K562 (cell line): Measurements from ENCODE around the gene NUMB. TPM values are rescaled to one million over a fixed set of nuclear protein-coding genes. Genes with fewer than 3 reads are reported as not detected.
A peak's percentile ranks its signal among the peaks of the same experiment; 100 is the strongest.

Experiments used
- ATAC-seq: fragments of 200-7000 bp; cut with Tn5 transposase; 3 replicates; pipeline ENCODE4 v1.9.1; 2020; ENCODE audit warnings: moderate library complexity
- BruUV-seq: library from RNA; stranded (reverse); fragments of 400-500 nt; replicated peaks from 2 replicates; lab custom pipeline; 2021; lab: Mats Ljungman, UMichigan
- CTCF ChIA-PET: fragments of 300-600 bp; formaldehyde crosslinking; extraction: SDS; loops from one replicate; lab custom pipeline; 2021; ENCODE audit warnings: low intra/inter-chr PET ratio; lab: Yijun Ruan, JAX
- POLR2A ChIA-PET: fragments of 300-600, 350-650 bp; sonication (Branson Sonifier 250); formaldehyde crosslinking; extraction: SDS; loops from one replicate; lab custom pipeline; 2021; ENCODE audit warnings: antibody characterized with exemption, inconsistent platforms; lab: Yijun Ruan, JAX
- DNase-seq, 4 experiments: peaks; one replicate each; pipeline versions ENCODE4 v3.0.0 to v3.0.0-alpha.2; 2011 to 2018; ENCODE audit warnings: low spot score in 3 of 4, mixed read lengths in 3 of 4; ENCODE audit errors: extremely low read depth in 1 of 4
- FAIRE-seq: peaks from 2 replicates; lab custom pipeline; 2011; peaks lifted over from hg19 to GRCh38; lab: Jason Lieb, UNC
- H2AFZ ChIP-seq: 2 replicates; pipeline ENCODE4 v1.6.0; 2011; ENCODE audit warnings: low read depth, low read length, control low read depth, inconsistent platforms
- H3K27ac ChIP-seq: fragments of 200-600 bp; 3 replicates; pipeline ENCODE4 v1.8.0; 2011; ENCODE audit warnings: low read depth, mild to moderate bottlenecking, control low read depth, inconsistent platforms, low read length, moderate library complexity, mixed read lengths; ENCODE audit errors: extremely low read depth
- H3K27me3 ChIP-seq, 2 experiments: fragments of 300-600 bp in 1 of 2; 2 replicates in 1 of 2; 3 replicates in 1 of 2; pipeline versions ENCODE4 v1.6.0 to v1.8.0; 2011; ENCODE audit warnings: inconsistent platforms in 2 of 2, low read length in 2 of 2, mild to moderate bottlenecking in 1 of 2, mixed read lengths in 1 of 2, moderate library complexity in 1 of 2; ENCODE audit not compliant: control insufficient read depth in 2 of 2, insufficient read depth in 2 of 2
- H3K36me3 ChIP-seq: fragments of 300-600 bp; 3 replicates; pipeline ENCODE4 v1.8.0; 2011; ENCODE audit warnings: mild to moderate bottlenecking, low read length, inconsistent platforms; ENCODE audit not compliant: control insufficient read depth, insufficient read depth
- H3K4me1 ChIP-seq, 2 experiments: fragments of 200-600 bp in 1 of 2; replicated peaks in 1 of 2; 2 replicates in 1 of 2; 3 replicates in 1 of 2; pipeline versions ENCODE4 v1.5.1 to v1.8.0; 2011; ENCODE audit warnings: inconsistent platforms in 2 of 2, low read length in 2 of 2, mild to moderate bottlenecking in 1 of 2, mixed read lengths in 1 of 2, moderate library complexity in 1 of 2; ENCODE audit not compliant: control insufficient read depth in 2 of 2, insufficient read depth in 2 of 2
- H3K4me2 ChIP-seq: 2 replicates; pipeline ENCODE4 v1.6.1; 2011; ENCODE audit warnings: low read length, control low read depth, inconsistent platforms, mixed read lengths; ENCODE audit not compliant: insufficient read depth
- H3K4me3 ChIP-seq: fragments of 200-600 bp; sonication (generic), shearing (Covaris generic); 2 replicates; pipeline ENCODE4 v1.5.1; 2016; ENCODE audit warnings: control low read depth, inconsistent platforms
- H3K79me2 ChIP-seq: fragments of 200-600 bp; 3 replicates; pipeline ENCODE4 v1.8.0; 2011; ENCODE audit warnings: low read length, inconsistent platforms; ENCODE audit not compliant: control insufficient read depth, insufficient read depth
- H3K9ac ChIP-seq, 2 experiments: 2 replicates each; pipeline versions ENCODE4 v1.6.0 to v1.6.1; 2011; ENCODE audit warnings: low read depth in 2 of 2, low read length in 2 of 2, control low read depth in 1 of 2, inconsistent platforms in 1 of 2, mild to moderate bottlenecking in 1 of 2, mixed read lengths in 1 of 2; ENCODE audit not compliant: insufficient read depth in 1 of 2
- H3K9me1 ChIP-seq: one replicate; pipeline ENCODE4 v1.6.0; 2011; ENCODE audit warnings: inconsistent platforms, mild to moderate bottlenecking, low read length, moderate library complexity; ENCODE audit not compliant: control insufficient read depth, insufficient read depth
- H3K9me3 ChIP-seq: replicated peaks from 2 replicates; pipeline ENCODE4 v1.5.1; 2011; ENCODE audit warnings: low read depth, low read length, inconsistent platforms; ENCODE audit not compliant: control insufficient read depth, insufficient read depth
- H4K20me1 ChIP-seq: replicated peaks from 2 replicates; pipeline ENCODE4 v1.6.1; 2011; ENCODE audit warnings: low read length, inconsistent platforms, mixed read lengths; ENCODE audit not compliant: control insufficient read depth, insufficient read depth
- CBFA2T3 ChIP-seq: fragments of 450-650 bp; IDR thresholded peaks from 2 replicates; pipeline ENCODE4 v1.6.1; 2017
- CCAR2 ChIP-seq: fragments of 200-400 bp; formaldehyde crosslinking; IDR thresholded peaks from 2 replicates; pipeline ENCODE4 v1.6.1; 2017; ENCODE audit warnings: mild to moderate bottlenecking, low read depth, low read length
- NELFE ChIP-seq: IDR thresholded peaks from 2 replicates; pipeline ENCODE4 v1.6.1; 2011; ENCODE audit warnings: mild to moderate bottlenecking; ENCODE audit not compliant: insufficient read depth, insufficient read length
- PHF21A ChIP-seq: fragments of 450-650 bp; IDR thresholded peaks from 2 replicates; pipeline ENCODE4 v1.6.1; 2017; ENCODE audit warnings: low read depth, borderline replicate concordance
- ZNF316 ChIP-seq: fragments of 450-650 bp; IDR thresholded peaks from 2 replicates; pipeline ENCODE4 v1.6.1; 2016
- ZNF395 ChIP-seq: fragments of 200-800 bp; sonication (Bioruptor generic); IDR thresholded peaks from 2 replicates; pipeline ENCODE4 v1.6.1; 2017; ENCODE audit warnings: missing genetic modification characterization, missing compliant biosample characterization
- ZNF57 ChIP-seq: fragments of 450-650 bp; formaldehyde crosslinking; IDR thresholded peaks from 2 replicates; pipeline ENCODE4 v1.4.0; 2020; ENCODE audit warnings: mild to moderate bottlenecking, moderate library complexity
- WGBS: fragments of 100-300 bp; shearing (Covaris generic); methylation state at CpG from one replicate; pipeline ENCODE4 v1.1.6; 2016; ENCODE audit warnings: low coverage, mixed read lengths; ENCODE audit not compliant: insufficient coverage; ENCODE audit errors: missing lambda C conversion rate; 5-methylcytosine and 5-hydroxymethylcytosine counted together
- in situ Hi-C: fragments of 300-500 bp; cut with MboI; formaldehyde crosslinking; loops from 4 replicates; pipeline ENCODE4 v1.15.0; 2018; ENCODE audit warnings: inconsistent platforms, mixed read lengths
- intact Hi-C: fragments of 100-400 bp; cut with micrococcal nuclease; formaldehyde crosslinking; loops from 2 replicates; pipeline ENCODE4 v1.14.2; 2022
- polyA plus RNA-seq, 8 experiments: library from polyadenylated mRNA; depleted of rRNA in 4 of 8; stranded (reverse) in 5 of 8; unstranded in 3 of 8; fragments of >200 nt; fragmentation: Nextera tagmentation in 2 of 8; fragmentation: Illumina TruSeq in 1 of 8; extraction: Ambion mirVana in 2 of 8; extraction: Trizol in 1 of 8; gene quantifications; 2 replicates each; pipeline versions ENCODE4 v1.2.1 to v1.2.3, GENCODE V29; 2011 to 2014; ENCODE audit warnings: inconsistent platforms in 1 of 8, missing spikeins in 1 of 8
- total RNA-seq, 7 experiments: library from RNA; depleted of rRNA in 6 of 7; stranded (reverse); fragments of >200 nt in 6 of 7; fragmentation: Illumina TruSeq in 2 of 7; extraction: Trizol in 2 of 7; gene quantifications; 2 replicates each; pipeline versions ENCODE4 v1.2.1 to v1.2.3, GENCODE V29; 2011 to 2021; ENCODE audit warnings: low replicate concordance in 1 of 7
- TF ChIP-seq, protein P1 (sequence below): fragments of 450-650 bp; IDR thresholded peaks from 2 replicates; pipeline ENCODE4 v1.6.1; 2016; ENCODE audit warnings: mild to moderate bottlenecking, moderate library complexity

The NUMB gene
- total and polyA plus RNA-seq, 9 of the 15 experiments (the other 6 are each of a cell fraction or from before 2014, with no cell fraction given) = 13.5 to 54.0 (median 32.3) TPM

DNA sequence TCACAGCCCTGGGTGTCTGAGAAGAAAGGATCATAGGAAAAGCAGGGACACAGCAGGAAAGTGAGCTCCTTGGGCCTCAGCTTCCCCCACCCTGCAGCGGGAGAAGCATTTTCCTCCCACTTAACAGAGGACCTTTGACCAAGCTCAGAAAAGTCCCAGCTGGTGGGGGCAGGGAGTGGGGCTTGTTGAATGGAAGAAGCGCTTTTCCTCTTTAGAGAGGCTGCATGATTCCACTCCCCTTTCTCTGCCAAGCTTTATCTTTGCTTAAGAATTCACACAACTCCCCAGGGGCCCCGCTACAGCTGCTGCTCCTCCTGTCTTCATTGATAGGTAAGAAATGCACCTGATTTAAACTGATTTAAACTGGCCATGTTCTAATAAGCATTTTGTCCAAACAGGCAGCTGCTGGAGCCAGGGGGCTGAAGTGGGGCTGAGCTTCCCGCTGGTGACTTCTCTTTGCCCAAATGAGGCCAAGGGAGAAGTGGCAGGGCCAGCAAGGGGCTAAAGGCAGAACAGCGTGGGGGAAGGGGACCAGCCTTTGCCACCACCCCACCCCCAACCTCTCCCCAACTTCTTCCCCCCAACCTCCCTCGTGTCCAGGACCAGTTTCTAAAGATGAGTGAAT, 222.7 kb downstream of the NUMB start:
- 4% methylated on average over 4 of the region's 6 CpGs for WGBS
- no peak overlapping the region for H2AFZ ChIP-seq
- TF ChIP-seq, protein P1, sequence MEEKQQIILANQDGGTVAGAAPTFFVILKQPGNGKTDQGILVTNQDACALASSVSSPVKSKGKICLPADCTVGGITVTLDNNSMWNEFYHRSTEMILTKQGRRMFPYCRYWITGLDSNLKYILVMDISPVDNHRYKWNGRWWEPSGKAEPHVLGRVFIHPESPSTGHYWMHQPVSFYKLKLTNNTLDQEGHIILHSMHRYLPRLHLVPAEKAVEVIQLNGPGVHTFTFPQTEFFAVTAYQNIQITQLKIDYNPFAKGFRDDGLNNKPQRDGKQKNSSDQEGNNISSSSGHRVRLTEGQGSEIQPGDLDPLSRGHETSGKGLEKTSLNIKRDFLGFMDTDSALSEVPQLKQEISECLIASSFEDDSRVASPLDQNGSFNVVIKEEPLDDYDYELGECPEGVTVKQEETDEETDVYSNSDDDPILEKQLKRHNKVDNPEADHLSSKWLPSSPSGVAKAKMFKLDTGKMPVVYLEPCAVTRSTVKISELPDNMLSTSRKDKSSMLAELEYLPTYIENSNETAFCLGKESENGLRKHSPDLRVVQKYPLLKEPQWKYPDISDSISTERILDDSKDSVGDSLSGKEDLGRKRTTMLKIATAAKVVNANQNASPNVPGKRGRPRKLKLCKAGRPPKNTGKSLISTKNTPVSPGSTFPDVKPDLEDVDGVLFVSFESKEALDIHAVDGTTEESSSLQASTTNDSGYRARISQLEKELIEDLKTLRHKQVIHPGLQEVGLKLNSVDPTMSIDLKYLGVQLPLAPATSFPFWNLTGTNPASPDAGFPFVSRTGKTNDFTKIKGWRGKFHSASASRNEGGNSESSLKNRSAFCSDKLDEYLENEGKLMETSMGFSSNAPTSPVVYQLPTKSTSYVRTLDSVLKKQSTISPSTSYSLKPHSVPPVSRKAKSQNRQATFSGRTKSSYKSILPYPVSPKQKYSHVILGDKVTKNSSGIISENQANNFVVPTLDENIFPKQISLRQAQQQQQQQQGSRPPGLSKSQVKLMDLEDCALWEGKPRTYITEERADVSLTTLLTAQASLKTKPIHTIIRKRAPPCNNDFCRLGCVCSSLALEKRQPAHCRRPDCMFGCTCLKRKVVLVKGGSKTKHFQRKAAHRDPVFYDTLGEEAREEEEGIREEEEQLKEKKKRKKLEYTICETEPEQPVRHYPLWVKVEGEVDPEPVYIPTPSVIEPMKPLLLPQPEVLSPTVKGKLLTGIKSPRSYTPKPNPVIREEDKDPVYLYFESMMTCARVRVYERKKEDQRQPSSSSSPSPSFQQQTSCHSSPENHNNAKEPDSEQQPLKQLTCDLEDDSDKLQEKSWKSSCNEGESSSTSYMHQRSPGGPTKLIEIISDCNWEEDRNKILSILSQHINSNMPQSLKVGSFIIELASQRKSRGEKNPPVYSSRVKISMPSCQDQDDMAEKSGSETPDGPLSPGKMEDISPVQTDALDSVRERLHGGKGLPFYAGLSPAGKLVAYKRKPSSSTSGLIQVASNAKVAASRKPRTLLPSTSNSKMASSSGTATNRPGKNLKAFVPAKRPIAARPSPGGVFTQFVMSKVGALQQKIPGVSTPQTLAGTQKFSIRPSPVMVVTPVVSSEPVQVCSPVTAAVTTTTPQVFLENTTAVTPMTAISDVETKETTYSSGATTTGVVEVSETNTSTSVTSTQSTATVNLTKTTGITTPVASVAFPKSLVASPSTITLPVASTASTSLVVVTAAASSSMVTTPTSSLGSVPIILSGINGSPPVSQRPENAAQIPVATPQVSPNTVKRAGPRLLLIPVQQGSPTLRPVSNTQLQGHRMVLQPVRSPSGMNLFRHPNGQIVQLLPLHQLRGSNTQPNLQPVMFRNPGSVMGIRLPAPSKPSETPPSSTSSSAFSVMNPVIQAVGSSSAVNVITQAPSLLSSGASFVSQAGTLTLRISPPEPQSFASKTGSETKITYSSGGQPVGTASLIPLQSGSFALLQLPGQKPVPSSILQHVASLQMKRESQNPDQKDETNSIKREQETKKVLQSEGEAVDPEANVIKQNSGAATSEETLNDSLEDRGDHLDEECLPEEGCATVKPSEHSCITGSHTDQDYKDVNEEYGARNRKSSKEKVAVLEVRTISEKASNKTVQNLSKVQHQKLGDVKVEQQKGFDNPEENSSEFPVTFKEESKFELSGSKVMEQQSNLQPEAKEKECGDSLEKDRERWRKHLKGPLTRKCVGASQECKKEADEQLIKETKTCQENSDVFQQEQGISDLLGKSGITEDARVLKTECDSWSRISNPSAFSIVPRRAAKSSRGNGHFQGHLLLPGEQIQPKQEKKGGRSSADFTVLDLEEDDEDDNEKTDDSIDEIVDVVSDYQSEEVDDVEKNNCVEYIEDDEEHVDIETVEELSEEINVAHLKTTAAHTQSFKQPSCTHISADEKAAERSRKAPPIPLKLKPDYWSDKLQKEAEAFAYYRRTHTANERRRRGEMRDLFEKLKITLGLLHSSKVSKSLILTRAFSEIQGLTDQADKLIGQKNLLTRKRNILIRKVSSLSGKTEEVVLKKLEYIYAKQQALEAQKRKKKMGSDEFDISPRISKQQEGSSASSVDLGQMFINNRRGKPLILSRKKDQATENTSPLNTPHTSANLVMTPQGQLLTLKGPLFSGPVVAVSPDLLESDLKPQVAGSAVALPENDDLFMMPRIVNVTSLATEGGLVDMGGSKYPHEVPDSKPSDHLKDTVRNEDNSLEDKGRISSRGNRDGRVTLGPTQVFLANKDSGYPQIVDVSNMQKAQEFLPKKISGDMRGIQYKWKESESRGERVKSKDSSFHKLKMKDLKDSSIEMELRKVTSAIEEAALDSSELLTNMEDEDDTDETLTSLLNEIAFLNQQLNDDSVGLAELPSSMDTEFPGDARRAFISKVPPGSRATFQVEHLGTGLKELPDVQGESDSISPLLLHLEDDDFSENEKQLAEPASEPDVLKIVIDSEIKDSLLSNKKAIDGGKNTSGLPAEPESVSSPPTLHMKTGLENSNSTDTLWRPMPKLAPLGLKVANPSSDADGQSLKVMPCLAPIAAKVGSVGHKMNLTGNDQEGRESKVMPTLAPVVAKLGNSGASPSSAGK = no peak
- TF ChIP-seq CCAR2 = no peak
- TF ChIP-seq CBFA2T3 = 0 out of 2 replicates have a peak, but pooled peaks have one; percentile 6
- TF ChIP-seq PHF21A = no peak
- TF ChIP-seq ZNF316 = no peak
- TF ChIP-seq ZNF395 (CRISPR knock-in tag) = no peak
- no peak for TF ChIP-seq NELFE
- no peak for TF ChIP-seq ZNF57 (CRISPR knock-in tag)
- no peak for DNase-seq
- H3K9me3 ChIP-seq = no peaks in the 10 kb centered on the region
- peaks cover 5 to 31% of the 10 kb centered on the region in 2 experiments; a peak in 4 of 5 replicates for H3K4me1 ChIP-seq
- FAIRE-seq = no peak
- peaks cover 2% of the 10 kb centered on the region for H3K9me1 ChIP-seq
- H3K36me3 ChIP-seq = no peaks in the 10 kb centered on the region
- intact Hi-C loops (loop anchor here (5.0 kb wide), 1 partner anchor 237 kb away; no protein-coding TSS in a partner anchor), in situ Hi-C loops (loop anchor here (10.0 kb wide), 1 partner anchor 721 kb away; no protein-coding TSS in a partner anchor)
- H4K20me1 ChIP-seq = 0 out of 2 replicates have a peak, but pooled peaks cover 4% of the 10 kb centered on the region
- ChIA-PET POLR2A (interaction anchor here (0.6 kb wide), 1 partner anchor 640 kb away, joined by 4 read pairs; no protein-coding TSS in a partner anchor), CTCF (no interaction called here)
- no peak overlapping the region for H3K9ac ChIP-seq
- H3K79me2 ChIP-seq = no peaks in the 10 kb centered on the region
- BruUV-seq = no TSS peak
- ATAC-seq = no peak
- H3K27me3 ChIP-seq = peaks cover 37 to 77% of the 10 kb centered on the region in 2 experiments
- no peak overlapping the region for H3K4me3 ChIP-seq
- no peak overlapping the region for H3K27ac ChIP-seq
- H3K4me2 ChIP-seq = no peak overlapping the region
